ENCODE results near the gene NRP1. TPM values are rescaled to one million over a fixed set of nuclear protein-coding genes. Genes with fewer than 3 reads are reported as not detected.
"Not testable (repeated sequence)": the region's sequence is repeated elsewhere in the genome, so short reads cannot be mapped to it uniquely, and the experiment has no call there.

Gene NRP1
- polyA plus RNA-seq, 1 experiment = 218 TPM

GRCh38 chr10:33304423-33305225, 29.8 kb downstream of the NRP1 start:
- POLR2A ChIA-PET = interaction anchor here (0.9 kb wide), 1 partner anchor 24 kb away, joined by 4 read pairs; no protein-coding TSS in a partner anchor
- no peak for DNase-seq (ENCODE audit: low read depth, low spot score)
- no peaks in the 10 kb centered on the region for H3K27me3 ChIP-seq (ENCODE audit: control insufficient read depth, insufficient read depth, low read length)
- H3K27ac ChIP-seq (ENCODE audit: low read depth, low read length) = no peak overlapping the region
- CTCF ChIA-PET = interaction anchor here (0.6 to 1.2 kb wide), 2 partner anchors 111 to 1333 kb away, joined by 3 to 6 read pairs; no protein-coding TSS in a partner anchor
- no peak for TF ChIP-seq CTCF (IDR thresholded peaks at IDR 0.05; ENCODE audit: low read depth, low read length)
- H3K9me3 ChIP-seq (ENCODE audit: control insufficient read depth, insufficient read depth, low read length) = no peaks in the 10 kb centered on the region
- H3K4me3 ChIP-seq (ENCODE audit: low read depth, low read length) = no peak overlapping the region

GRCh38 chr10:33303988-33304387, 30.5 kb downstream of the NRP1 start:
- H3K9me3 ChIP-seq (ENCODE audit: control insufficient read depth, insufficient read depth, low read length) = no peaks in the 10 kb centered on the region
- CTCF ChIA-PET = interaction anchor here (0.6 to 1.2 kb wide), 2 partner anchors 111 to 1334 kb away, joined by 3 to 6 read pairs; no protein-coding TSS in a partner anchor
- no peak overlapping the region for H3K4me3 ChIP-seq (ENCODE audit: low read depth, low read length)
- no peak overlapping the region for H3K27ac ChIP-seq (ENCODE audit: low read depth, low read length)
- no peak for TF ChIP-seq CTCF (IDR thresholded peaks at IDR 0.05; ENCODE audit: low read depth, low read length)
- no peaks in the 10 kb centered on the region for H3K27me3 ChIP-seq (ENCODE audit: control insufficient read depth, insufficient read depth, low read length)
- POLR2A ChIA-PET = interaction anchor here (0.9 kb wide), 1 partner anchor 24 kb away, joined by 4 read pairs; no protein-coding TSS in a partner anchor
- no peak for DNase-seq (ENCODE audit: low read depth, low spot score)

- Histone ChIP-seq H3K27me3 (ENCODE audit: control insufficient read depth, insufficient read depth, low read length) (no peaks in the 10 kb centered on the region), H3K9me3 (ENCODE audit: control insufficient read depth, insufficient read depth, low read length) (no peaks in the 10 kb centered on the region), H3K4me3 (ENCODE audit: low read depth, low read length) (no peak overlapping the region), H3K27ac (ENCODE audit: low read depth, low read length) (no peak overlapping the region)
- no peak for DNase-seq (ENCODE audit: low read depth, low spot score)
- no peak for TF ChIP-seq CTCF (IDR thresholded peaks at IDR 0.05; ENCODE audit: low read depth, low read length)
- ChIA-PET CTCF (interaction anchor here (1.1 kb wide), 1 partner anchor 20 kb away, joined by 3 read pairs; no protein-coding TSS in a partner anchor), POLR2A (no interaction called here)
These were observed 32.1 kb downstream of the NRP1 start for GRCh38 chr10:33302208-33302829.

- H3K4me3 ChIP-seq (ENCODE audit: low read depth, low read length) = no peak overlapping the region
These were observed 33.2 kb downstream of the NRP1 start for GRCh38 chr10:33301097-33301789.

GRCh38 chr10:33300544-33300943, 33.9 kb downstream of the NRP1 start:
- H3K27me3 ChIP-seq (ENCODE audit: control insufficient read depth, insufficient read depth, low read length); POLR2A ChIA-PET; H3K4me3 ChIP-seq (ENCODE audit: low read depth, low read length); H3K27ac ChIP-seq (ENCODE audit: low read depth, low read length); H3K9me3 ChIP-seq (ENCODE audit: control insufficient read depth, insufficient read depth, low read length); CTCF ChIA-PET; DNase-seq (ENCODE audit: low read depth, low spot score): not testable (repeated sequence)

More at GRCh38 chr10:33301097-33301789, 33.2 kb downstream of the NRP1 start:
- no peak for DNase-seq (ENCODE audit: low read depth, low spot score)
- no peak for TF ChIP-seq CTCF (IDR thresholded peaks at IDR 0.05; ENCODE audit: low read depth, low read length)
- Histone ChIP-seq H3K27ac (ENCODE audit: low read depth, low read length) (no peak overlapping the region), H3K27me3 (ENCODE audit: control insufficient read depth, insufficient read depth, low read length) (no peaks in the 10 kb centered on the region), H3K9me3 (ENCODE audit: control insufficient read depth, insufficient read depth, low read length) (no peaks in the 10 kb centered on the region)
- POLR2A ChIA-PET = no interaction called here
- CTCF ChIA-PET = no interaction called here

Data from AG04450 (cell line).